Smooth muscle cell (in vitro differentiated cells): ENCODE results near the gene MCC. TPM values are rescaled to one million over a fixed set of nuclear protein-coding genes. Genes with fewer than 3 reads are reported as not detected.

Source experiments
- DNase-seq: peaks from one replicate; lab custom pipeline; 2025; ENCODE audit not compliant: unreplicated experiment; lab: John Stamatoyannopoulos, UW
- H2AFZ ChIP-seq: fragments of 200-600 bp; sonication (generic); 2 replicates; pipeline ENCODE4 v1.6.0; 2016; ENCODE audit warnings: antibody characterized with exemption, low read depth, mild to moderate bottlenecking
- H3F3A ChIP-seq: fragments of 200-600 bp; sonication (generic); 2 replicates; pipeline ENCODE4 v1.6.0; 2017; ENCODE audit warnings: antibody characterized with exemption, low read depth
- H3K27ac ChIP-seq: fragments of 200-600 bp; sonication (generic); 2 replicates; pipeline ENCODE4 v1.5.1; 2016; ENCODE audit warnings: low read depth, mild to moderate bottlenecking
- H3K27me3 ChIP-seq: fragments of 200-600 bp; sonication (generic); 2 replicates; pipeline ENCODE4 v1.6.1; 2016; ENCODE audit warnings: low read depth, mild to moderate bottlenecking
- H3K36me3 ChIP-seq: fragments of 200-600 bp; sonication (generic); 2 replicates; pipeline ENCODE4 v1.5.1; 2016; ENCODE audit warnings: low read depth
- H3K4me1 ChIP-seq: fragments of 200-600 bp; sonication (generic); 2 replicates; pipeline ENCODE4 v1.5.1; 2016; ENCODE audit warnings: low read depth
- H3K4me2 ChIP-seq: fragments of 200-600 bp; sonication (generic); 2 replicates; pipeline ENCODE4 v1.6.0; 2016; ENCODE audit warnings: mild to moderate bottlenecking
- H3K4me3 ChIP-seq: fragments of 200-600 bp; sonication (generic); 2 replicates; pipeline ENCODE4 v1.5.1; 2016; ENCODE audit warnings: mild to moderate bottlenecking
- H3K79me2 ChIP-seq: fragments of 200-600 bp; sonication (generic); 2 replicates; pipeline ENCODE4 v1.6.0; 2016; ENCODE audit warnings: low read depth, mild to moderate bottlenecking
- H3K9ac ChIP-seq: fragments of 200-600 bp; sonication (generic); 2 replicates; pipeline ENCODE4 v1.6.0; 2016; ENCODE audit warnings: low read depth
- H3K9me3 ChIP-seq: fragments of 200-600 bp; sonication (generic); replicated peaks from 2 replicates; pipeline ENCODE4 v1.5.1; 2016; ENCODE audit warnings: low read depth
- H4K20me1 ChIP-seq: fragments of 200-600 bp; sonication (generic); 2 replicates; pipeline ENCODE4 v1.6.0; 2016; ENCODE audit warnings: low read depth
- WGBS: methylation state at CpG from one replicate; pipeline ENCODE4 v1.1.7; 2016; ENCODE audit warnings: low lambda C conversion rate; 5-methylcytosine and 5-hydroxymethylcytosine counted together
- polyA plus RNA-seq: library from polyadenylated mRNA; unstranded; fragments of >200 nt; fragmentation: Nextera tagmentation; extraction: Ambion mirVana; gene quantifications from 2 replicates; pipeline ENCODE4 v1.2.1, GENCODE V29; 2016
- total RNA-seq: library from RNA; depleted of rRNA; stranded (reverse); fragments of >200 nt; gene quantifications from 2 replicates; pipeline ENCODE4 v1.2.3, GENCODE V29; 2014
- TF ChIP-seq, protein P1 (sequence below): fragments of 200-600 bp; sonication (generic); IDR thresholded peaks from 2 replicates; pipeline ENCODE4 v1.5.1; 2017; ENCODE audit warnings: borderline replicate concordance, mild to moderate bottlenecking, antibody characterized with exemption; ENCODE audit not compliant: insufficient read depth, poor library complexity, severe bottlenecking

The MCC gene
- total and polyA plus RNA-seq, 2 experiments from 2014 or later = 5.8 to 19.2 TPM

DNA sequence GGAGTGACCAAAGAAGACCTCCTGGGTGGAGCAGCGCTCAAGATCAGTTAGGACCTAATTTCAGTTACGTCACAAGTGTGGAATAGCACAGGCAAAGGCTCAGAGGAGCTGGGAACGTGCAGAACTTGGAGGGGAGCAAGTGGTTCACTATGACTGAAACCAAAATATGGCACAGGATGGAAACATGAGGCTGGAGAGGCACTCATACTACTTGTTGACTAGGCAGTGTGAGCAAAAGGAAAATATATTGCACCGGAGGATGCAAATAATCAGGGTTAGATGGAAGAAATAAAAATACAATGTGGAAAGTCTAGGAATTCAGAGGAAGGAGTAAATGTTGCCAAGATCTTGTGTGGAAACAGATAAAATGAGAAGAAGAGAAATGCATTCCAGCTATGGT, 363.3 kb downstream of the MCC start:
- H3K27me3 ChIP-seq = no peaks in the 10 kb centered on the region
- H3K36me3 ChIP-seq = no peaks in the 10 kb centered on the region
- H3K9me3 ChIP-seq = no peaks in the 10 kb centered on the region
- H3K27ac ChIP-seq = no peak overlapping the region
- no peak overlapping the region for H3K4me2 ChIP-seq
- H3K79me2 ChIP-seq = no peaks in the 10 kb centered on the region
- TF ChIP-seq, protein P1, sequence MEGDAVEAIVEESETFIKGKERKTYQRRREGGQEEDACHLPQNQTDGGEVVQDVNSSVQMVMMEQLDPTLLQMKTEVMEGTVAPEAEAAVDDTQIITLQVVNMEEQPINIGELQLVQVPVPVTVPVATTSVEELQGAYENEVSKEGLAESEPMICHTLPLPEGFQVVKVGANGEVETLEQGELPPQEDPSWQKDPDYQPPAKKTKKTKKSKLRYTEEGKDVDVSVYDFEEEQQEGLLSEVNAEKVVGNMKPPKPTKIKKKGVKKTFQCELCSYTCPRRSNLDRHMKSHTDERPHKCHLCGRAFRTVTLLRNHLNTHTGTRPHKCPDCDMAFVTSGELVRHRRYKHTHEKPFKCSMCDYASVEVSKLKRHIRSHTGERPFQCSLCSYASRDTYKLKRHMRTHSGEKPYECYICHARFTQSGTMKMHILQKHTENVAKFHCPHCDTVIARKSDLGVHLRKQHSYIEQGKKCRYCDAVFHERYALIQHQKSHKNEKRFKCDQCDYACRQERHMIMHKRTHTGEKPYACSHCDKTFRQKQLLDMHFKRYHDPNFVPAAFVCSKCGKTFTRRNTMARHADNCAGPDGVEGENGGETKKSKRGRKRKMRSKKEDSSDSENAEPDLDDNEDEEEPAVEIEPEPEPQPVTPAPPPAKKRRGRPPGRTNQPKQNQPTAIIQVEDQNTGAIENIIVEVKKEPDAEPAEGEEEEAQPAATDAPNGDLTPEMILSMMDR = no peak
- no peak overlapping the region for H3K4me3 ChIP-seq
- no peak overlapping the region for H2AFZ ChIP-seq
- 91% methylated on average over 4 of the region's 4 CpGs for WGBS
- H4K20me1 ChIP-seq = no peaks in the 10 kb centered on the region
- no peak for DNase-seq
- no peak overlapping the region for H3K9ac ChIP-seq
- no peaks in the 10 kb centered on the region for H3F3A ChIP-seq
- H3K4me1 ChIP-seq = no peaks in the 10 kb centered on the region

DNA sequence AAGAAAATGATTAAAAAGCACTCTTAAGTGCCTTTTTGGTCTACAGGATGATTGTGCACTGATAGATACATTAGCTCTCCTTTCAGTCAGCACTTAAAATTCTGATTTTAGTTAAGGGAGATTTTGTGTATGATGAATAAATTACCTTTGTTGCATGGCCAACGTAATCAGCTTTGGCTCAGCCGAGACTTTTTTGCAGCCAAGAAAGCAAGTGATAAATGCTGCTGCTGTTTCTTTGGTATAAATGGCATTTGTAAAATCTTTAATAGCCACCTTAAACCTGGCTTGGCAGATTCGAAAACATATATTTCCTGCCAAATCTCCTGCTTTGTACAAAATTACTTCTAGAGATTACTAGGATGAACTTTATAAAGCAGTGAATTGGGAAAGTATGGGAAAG, 364.0 kb downstream of the MCC start:
- Histone ChIP-seq H2AFZ (no peak overlapping the region), H3K79me2 (no peaks in the 10 kb centered on the region), H4K20me1 (no peaks in the 10 kb centered on the region), H3K27me3 (no peaks in the 10 kb centered on the region), H3K9ac (no peak overlapping the region), H3K4me2 (no peak overlapping the region), H3K4me3 (no peak overlapping the region), H3K4me1 (no peaks in the 10 kb centered on the region), H3K9me3 (no peaks in the 10 kb centered on the region), H3F3A (no peaks in the 10 kb centered on the region), H3K27ac (no peak overlapping the region), H3K36me3 (no peaks in the 10 kb centered on the region)
- TF ChIP-seq, protein P1 = no peak
- no peak for DNase-seq
- WGBS = 87% methylated on average over 3 of the region's 3 CpGs

GRCh38 chr5:113123618-113124017, 364.6 kb downstream of the MCC start:
- no peaks in the 10 kb centered on the region for H3K4me1 ChIP-seq
- H3K27ac ChIP-seq = no peak overlapping the region
- TF ChIP-seq, protein P1 = peak; percentile 34
- no peak overlapping the region for H3K9ac ChIP-seq
- no peaks in the 10 kb centered on the region for H3F3A ChIP-seq
- DNase-seq = no peak
- 45% methylated on average over 4 of the region's 4 CpGs for WGBS
- no peaks in the 10 kb centered on the region for H3K36me3 ChIP-seq
- no peak overlapping the region for H3K4me2 ChIP-seq
- H2AFZ ChIP-seq = no peak overlapping the region
- no peaks in the 10 kb centered on the region for H4K20me1 ChIP-seq
- no peaks in the 10 kb centered on the region for H3K27me3 ChIP-seq
- H3K79me2 ChIP-seq = no peaks in the 10 kb centered on the region
- H3K9me3 ChIP-seq = no peaks in the 10 kb centered on the region
- H3K4me3 ChIP-seq = no peak overlapping the region

- DNase-seq = no peak
- Histone ChIP-seq H3K9me3 (no peaks in the 10 kb centered on the region), H3K9ac (no peak overlapping the region), H3K36me3 (no peaks in the 10 kb centered on the region), H3K4me3 (no peak overlapping the region), H3K79me2 (no peaks in the 10 kb centered on the region), H4K20me1 (no peaks in the 10 kb centered on the region), H3K27ac (no peak overlapping the region), H3F3A (no peaks in the 10 kb centered on the region), H3K4me1 (no peaks in the 10 kb centered on the region), H3K4me2 (no peak overlapping the region), H3K27me3 (no peaks in the 10 kb centered on the region), H2AFZ (no peak overlapping the region)
- TF ChIP-seq, protein P1 = no peak
Measured at GRCh38 chr5:113122053-113122452, 366.2 kb downstream of the MCC start.
